Stimulated activated CD4-positive, alpha-beta T cell treated with anti-CD3 and anti-CD28 coated beads, Interleukin-15, amount 100 ng/mL, for 24 hours (primary cell): Measurements from ENCODE around the gene CSPG5.

Source experiments
- DNase-seq: peaks from one replicate; pipeline ENCODE4 v3.0.0-alpha.2; 2020

The CSPG5 gene, protein sequence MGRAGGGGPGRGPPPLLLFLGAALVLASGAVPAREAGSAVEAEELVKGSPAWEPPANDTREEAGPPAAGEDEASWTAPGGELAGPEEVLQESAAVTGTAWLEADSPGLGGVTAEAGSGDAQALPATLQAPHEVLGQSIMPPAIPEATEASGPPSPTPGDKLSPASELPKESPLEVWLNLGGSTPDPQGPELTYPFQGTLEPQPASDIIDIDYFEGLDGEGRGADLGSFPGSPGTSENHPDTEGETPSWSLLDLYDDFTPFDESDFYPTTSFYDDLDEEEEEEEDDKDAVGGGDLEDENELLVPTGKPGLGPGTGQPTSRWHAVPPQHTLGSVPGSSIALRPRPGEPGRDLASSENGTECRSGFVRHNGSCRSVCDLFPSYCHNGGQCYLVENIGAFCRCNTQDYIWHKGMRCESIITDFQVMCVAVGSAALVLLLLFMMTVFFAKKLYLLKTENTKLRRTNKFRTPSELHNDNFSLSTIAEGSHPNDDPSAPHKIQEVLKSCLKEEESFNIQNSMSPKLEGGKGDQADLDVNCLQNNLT

DNA sequence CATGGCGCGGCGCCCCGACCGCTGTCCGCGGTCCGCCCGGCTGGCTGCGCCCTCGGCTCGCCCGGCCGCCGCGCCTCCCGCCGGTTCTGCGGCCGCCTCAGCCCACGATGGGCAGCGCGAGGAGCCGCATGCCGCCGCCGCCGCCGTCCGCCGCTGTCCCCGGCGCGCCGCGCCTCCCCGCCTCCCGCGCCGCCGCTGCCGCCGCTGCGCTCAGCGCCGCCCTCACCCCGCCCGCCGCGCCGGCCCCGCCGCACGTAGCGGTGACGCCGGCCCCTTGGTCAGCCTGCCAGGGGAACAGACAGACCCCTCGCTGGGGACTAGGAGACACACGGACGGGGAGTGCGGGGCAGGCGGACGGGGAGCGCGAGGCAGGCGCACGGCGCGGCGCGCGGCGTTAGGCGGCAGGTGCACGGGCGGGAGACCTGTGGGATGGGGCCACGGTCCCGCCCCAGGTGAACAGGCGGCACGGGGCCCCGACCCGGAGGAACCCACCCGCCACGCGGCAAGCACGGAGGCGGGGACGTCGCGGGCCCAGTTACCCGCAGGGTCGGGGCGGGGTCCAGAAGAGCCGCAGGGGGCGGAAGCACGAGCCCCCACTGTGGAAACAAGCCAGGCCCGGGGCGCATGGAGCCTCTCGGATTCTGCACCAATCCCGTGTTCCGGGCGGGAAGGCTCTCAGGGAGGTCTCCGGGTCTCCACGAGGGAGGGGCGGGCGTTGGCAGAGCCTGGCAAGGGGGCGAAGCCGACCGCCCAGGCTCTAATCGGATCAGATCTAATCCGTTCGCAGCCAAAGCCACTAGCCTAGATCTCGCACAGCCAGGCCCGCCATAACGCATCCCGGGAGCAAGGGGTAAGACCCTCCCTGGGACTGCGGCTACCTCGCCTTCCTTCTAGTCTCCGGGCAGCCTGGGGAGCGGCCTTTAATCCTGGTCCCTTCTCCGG is at the start of gene CSPG5:
Gene CSPG5 (minus strand): TSS at position 175 of the 942 bp plus-strand sequence. CDS start 172 bp downstream, at position 3.
- DNase-seq, result peak; percentile 48

DNA sequence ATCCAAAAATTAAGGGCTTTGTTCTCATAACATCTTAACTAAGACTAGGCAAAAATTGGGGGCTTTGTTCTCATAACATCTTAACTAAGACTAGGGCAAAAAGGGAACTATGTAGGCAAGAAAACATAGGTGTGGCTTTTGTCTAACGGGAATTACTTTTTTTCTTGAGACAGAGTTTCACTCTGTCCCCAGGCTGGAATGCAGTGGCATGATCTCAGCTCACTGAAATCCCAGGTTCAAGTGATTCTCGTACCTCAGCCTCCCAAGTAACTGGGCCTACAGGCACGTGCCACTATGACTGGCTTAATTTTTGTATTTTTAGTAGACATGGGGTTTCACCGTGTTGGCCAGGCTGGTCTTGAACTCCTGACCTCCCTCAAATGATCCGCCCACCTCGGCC is 49.8 kb upstream of the CSPG5 start:
- no peak for DNase-seq

DNA sequence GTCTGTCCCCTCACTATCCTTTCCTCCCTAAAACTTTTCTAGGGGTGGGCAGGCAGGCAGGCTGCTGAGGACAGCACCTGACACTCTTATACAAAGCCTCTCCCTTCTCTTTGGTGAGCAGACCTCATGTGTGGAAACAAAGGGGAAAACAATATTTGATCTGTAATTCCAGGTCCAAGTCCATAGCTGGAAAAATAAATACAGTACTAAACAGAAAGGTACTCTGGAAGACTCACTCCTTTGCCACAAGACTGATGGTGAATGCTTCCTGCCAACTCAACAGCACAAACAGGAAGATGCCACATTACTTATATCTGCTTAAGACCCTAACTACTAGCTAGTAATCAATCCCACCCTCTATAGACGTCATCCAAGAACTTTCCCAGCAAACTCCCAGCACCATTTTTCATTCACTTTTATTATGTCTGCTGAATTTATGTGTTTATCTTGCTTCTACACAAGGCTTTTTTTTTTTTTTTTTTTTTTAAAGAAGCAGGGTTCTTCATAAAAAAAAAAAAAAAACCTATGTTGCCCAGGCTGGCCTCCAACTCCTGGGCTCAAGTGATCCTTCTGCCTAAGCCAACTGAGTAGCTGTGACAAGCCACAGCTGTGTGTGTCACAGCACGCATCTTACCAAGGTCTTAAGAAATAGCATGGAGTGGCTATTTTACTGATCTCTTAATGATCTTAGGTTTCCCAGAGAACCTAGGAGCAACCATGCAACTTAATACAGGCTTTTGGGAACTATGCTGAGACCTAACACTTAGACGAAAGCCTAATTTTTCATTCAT is 44.2 kb upstream of the CSPG5 start:
- DNase-seq, result no peak

DNA sequence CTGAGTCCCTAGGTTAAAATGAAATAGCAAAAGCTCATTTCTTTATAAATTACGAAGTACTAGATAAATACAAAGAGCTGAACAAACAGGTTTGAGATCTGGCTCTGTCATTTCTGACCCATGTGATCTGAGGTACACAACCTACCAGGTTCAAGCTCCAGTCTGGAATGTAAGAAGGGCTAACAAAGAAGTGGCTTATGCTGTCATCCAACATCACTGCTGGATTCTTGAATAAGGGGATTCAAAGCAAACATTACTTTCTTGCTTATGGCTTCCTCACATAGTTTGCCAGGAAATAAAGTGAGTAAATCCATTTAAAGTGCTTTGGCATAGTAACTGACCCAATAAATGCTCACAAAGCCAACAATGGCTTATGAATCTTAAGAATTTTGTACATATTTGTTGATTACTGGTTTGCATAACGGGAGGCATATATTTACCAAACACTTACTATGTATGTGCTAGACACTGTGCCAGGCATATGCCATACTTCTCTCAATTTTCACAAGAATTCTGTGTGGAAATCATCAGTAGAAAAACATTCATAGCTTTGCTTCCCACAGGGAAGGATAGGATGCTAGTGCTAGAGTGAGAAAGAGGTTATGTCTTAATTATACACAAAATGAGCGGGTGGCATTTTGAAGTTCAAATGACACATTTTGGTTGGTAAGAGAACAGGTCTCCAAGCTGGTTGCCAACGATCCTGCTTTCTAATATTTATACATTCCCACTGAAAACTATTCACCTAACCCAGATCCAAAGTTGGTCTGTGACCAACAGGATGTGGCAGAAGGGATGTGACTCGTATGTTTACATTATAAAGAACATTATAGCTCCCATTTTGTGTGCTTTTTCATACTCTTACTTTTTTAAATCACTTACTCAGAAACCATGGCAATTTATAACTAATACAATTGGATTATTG is 38.7 kb upstream of the CSPG5 start:
- DNase-seq, result no peak

DNA sequence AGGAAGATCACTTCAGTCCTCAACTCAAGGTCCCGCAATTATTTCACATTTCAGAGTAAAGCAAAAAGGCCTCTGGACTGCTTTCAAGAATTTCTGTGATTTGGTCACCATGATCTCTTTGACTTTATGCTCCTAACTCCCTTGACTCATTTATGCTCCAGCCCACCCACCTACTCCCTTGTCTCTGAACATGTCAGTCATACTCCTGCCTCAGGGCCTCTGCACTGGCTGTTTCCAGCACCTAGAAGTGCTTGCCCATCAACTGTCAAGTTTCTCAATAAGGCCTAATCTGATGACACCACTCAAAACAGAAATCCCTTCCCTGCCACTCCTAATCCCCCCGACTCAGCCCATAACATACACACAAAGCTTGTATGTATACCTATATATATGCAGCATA is 36.1 kb upstream of the CSPG5 start:
- DNase-seq, result no peak

DNA sequence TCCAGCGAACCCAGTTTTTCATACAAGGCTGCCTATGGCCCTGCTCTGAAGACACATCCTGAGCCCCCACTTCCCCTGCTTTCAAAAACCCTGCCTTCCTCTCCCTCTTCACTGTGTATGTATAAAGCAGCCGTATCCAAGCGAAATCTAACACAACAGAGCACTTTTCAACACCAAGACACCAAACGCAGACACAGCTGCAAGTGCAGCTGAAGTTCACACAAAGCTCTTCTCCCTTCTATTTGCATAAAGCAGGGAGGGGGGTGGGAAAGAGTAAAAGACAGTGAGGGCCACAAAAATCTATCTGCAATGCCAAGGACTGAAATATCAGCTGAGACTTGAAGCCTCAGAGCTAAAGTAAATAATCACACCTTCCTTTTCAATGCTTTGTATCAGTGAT is 35.1 kb upstream of the CSPG5 start:
- DNase-seq, result no peak

DNA sequence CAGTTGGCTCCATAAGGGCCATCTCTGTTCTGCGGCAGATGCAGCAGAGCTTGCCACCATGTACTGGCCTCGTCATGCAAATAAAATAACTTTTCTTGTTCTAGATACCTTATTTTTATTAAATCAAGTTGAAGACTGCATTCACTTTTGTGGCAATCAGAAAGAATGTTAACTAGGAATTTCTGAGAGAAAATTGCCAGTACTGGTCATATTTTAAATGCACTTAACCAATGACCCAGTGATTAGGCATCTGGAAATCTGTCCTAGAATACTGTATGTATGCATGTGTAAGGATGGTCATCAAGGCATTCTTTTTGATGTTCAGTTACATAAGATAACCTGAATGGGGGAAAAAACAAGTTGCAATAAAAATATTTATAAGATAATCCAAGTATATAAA is 34.2 kb upstream of the CSPG5 start:
- no peak for DNase-seq

DNA sequence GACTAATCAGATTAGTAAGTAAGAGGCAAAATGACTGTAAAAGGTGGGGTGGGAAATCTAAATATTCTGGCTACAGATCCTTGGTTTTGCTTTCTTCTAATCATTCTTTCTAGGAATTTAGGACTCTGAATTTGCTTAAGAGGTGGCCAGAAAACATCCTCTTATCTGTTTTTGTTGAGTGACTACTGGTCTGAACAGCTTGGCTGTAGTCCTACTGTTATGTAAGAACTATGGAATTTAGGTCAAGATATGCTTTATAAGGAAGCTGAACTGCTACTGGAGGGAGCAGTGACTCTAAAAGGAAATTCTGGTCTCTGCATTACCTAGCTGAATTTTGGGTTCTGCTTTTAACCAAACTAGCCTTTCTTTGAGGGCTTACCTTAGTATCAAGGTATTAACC is 33.5 kb upstream of the CSPG5 start:
- DNase-seq, result no peak

DNA sequence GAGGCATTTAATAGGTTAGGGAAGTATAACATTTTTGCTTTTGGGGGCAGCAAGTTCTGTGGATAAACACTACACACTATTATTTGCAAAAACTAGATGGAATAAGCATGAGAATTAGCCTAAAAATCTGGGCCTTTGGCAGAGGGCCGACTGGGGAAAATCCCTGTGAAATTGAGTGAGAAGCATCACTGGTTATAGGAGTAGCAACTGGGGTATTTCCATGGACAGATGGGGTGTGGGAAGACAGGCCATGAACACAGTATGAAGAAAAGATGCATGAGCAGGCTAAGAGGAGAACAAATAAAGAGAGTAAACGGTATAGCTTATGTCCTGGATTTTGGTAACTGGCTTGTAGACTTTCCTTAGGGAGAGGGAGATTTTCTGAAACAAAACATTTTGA is 32.9 kb upstream of the CSPG5 start:
- DNase-seq, result no peak

DNA sequence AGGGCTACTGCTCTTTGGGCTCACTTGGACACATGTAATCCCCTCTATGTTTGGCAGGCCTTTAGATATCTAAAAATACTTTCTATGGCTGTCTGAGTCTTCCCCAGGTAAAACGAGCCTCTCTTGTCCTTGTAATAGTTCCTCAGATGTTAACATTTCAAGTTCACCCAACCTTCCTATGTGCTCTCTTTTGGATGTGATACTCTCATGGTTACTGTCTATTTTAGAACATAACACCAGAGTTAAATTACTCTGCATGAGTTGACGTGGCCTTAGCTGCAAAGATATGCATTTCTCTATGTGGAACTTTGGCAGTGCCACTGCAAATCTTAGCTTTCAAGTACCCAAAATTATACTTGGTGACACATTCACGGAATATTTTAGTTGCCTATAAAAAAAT is 31.9 kb upstream of the CSPG5 start:
- DNase-seq, result no peak

DNA sequence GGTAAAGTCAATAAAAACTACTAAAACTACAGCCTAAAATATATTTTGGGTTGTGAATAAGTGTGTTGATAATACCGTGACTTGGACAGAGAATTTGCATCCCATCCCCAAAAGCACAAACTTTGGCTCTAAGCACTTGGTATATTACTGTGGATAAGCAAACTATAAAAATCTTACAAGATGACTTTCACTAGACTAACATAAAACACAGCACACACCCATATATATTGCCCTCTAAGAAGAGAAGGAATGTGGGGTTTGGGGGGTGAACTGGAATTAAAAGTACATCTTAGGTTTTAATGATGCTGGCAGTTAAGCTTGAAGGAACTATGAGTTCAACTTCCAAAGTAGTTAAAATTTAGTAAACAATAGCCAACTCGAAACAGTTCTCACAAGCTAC is 28.7 kb upstream of the CSPG5 start:
- DNase-seq, result no peak

DNA sequence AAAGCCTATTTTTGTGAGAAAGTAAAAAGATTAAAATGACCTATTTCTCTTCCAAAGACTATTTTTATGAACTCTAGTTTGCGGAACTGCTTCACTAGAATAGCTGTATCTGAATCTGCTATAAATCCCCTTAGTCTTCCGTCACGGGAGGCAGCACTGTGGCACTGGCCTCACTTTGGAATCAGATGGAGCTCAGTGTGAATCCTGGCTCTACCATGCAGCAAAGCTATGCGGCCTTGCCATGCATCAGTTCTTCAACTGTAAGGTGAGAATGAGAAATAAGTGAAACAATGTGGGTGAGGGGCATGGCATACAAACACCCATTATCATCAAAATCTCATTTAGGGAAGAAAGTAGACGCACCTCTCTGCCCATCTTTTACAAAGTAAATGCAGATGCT is 27.5 kb upstream of the CSPG5 start:
- DNase-seq, result no peak

DNA sequence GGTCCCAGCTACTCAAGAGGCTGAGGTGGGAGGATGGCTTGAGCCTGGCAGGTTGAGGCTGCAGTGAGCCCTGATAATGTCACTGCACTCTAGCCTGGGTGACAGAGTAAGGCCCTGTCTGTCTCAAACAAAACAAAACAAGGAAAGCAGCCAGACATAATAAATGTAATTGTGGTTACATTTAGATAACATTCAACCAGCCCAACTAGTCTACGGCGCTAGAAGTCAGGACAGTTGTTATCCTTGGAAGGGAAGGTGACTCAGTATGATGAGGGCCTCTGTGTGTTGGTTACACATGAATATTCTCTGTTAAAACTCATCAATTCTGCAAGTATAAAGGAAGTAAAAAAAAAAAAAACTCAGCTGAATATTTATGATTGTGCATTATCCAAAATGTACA is 27.0 kb upstream of the CSPG5 start:
- DNase-seq, result no peak

DNA sequence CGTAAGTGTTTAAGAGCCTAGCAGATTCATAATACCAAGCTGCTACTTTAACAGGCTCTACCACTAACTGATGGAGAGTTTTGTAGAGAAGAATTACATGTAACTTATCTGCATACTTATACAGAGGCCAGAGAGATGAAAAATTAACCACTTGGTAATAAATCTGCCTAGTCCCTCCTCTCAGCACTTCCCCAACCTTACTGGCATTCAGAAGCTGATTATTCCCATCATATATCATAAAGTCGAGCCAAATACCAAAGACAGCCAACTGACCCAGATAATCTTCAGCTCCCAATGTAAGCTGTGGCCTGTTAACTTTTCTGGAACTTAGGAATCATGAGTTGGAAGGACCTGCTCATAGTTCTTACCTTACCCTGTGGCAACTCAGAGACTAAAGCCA is 25.5 kb upstream of the CSPG5 start:
- DNase-seq, result no peak

DNA sequence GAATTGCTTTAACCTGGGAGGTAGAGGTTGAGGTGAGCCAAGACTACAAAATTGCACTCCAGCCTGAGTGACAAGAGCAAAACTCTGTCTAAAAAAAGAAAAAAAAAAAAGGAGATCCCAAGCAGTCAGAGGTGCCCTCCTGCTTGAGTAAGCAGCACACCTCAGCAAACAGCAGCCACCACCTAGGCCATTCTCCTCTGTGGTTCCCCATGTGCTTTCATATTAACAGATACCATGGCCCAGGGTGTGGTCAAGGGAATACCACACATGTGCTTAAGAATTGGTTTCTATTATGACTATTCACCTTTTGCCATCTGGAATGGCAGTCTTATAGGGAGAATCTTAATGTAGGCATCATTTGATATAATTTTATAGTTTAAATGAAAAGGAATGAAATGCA is 24.7 kb upstream of the CSPG5 start:
- DNase-seq, result no peak

DNA sequence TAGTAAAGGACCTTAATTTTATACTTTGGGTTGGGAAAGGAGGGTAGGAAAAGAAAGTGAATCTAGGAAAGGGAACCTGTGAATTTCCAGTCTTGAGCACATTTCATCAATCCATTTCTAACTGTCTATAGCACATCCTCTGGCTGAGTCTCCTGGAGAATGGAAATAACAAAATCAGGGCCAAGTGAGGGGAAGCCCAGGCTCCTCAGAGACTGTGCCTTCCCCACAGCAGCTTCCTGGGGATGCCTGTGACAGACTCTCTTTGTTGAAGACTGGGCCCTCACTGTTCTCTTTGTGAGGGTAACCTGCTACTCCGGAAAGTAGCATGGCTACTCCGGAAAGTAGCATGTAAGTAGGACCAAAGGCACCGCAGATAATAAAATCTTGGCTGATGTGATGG is 22.6 kb upstream of the CSPG5 start:
- DNase-seq, result no peak

DNA sequence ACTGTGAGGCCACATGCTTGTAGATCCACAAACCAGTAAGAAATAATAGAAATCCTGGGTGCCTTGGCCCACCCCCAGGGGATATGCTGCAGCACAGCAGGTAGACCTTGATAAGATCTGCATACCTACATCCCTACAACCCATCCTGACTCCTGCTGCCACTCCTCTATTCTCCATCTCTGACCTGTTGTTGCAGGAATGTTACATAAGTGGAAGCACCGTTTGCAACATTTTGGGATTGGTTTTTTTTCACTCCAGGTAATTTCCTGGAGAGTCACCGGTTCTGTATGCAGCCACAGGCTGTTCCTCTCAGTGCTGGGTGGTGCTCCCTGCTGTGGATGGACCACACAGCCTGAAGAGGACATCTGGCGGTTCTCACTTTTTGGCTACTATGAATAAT is 16.1 kb upstream of the CSPG5 start:
- no peak for DNase-seq

DNA sequence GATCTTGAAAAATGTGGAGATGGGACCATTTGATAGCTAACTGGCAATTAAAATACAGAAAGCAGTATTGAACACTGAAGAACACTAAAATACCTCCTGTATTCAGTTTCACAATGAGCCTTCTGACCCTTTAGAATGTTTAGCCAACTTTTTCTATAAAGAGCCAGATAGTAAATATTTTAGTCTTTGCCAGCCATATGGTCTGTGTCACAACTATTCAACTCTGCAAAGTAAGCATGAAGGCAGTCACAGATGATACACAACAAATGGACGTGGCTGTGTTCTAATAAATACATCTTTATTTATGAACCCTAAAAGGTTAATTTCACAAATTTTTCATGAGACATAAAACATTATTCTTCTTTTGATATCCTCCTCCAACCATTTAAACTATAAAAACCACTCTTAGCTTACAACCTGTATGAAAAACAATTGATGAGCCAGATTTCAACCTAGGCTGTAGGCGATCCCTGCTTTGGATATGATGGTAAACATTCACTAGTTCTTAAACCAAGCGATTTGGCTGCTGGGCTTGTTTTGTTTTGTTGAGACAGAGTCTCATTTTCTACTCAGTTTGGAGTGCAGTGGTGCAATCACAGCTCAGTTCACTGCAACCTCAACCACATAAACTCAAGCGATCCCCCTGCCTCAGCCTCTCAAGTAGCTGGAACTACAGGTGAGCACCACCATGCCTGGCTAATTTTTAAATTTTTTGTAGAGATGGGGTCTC is 13.6 kb upstream of the CSPG5 start:
- DNase-seq, result no peak

DNA sequence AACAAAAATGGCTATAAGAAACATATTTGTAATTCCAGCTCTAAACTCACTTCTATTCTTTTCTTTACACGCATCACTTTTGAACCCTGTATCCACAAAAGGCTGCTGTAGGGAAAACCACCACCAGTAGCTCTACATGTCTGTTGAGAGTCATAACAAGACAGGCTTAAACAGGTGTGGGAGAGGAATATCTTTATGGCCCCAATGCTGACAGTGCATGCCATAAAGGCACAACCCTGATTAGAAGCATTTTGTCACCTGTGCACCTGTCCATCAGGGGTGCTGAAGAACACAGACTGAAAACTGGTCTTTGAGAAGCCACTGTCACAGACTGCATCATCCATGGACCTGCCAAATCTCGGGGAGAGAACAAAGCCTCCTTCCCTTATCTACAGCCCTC is 11.6 kb upstream of the CSPG5 start:
- DNase-seq, result no peak

DNA sequence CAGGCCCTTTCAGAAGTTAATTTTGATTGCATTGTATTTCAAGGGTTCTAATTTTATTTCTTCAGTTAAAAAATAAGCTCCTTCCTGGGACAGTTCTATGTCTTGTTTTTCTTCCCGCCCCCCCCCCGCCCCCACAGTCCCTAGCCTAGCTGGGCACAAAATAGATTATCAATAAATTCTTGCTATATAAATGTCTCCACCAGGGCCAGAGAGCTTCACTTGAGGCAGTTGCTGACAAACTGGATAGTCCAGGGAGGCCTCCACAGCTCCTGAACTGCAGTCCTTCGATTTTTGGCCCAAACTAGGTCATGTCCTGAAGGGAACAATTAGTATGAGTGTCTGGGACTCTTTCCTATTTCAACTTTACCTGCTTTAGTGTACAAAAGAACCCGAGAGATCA is 9.9 kb upstream of the CSPG5 start:
- DNase-seq, result no peak

DNA sequence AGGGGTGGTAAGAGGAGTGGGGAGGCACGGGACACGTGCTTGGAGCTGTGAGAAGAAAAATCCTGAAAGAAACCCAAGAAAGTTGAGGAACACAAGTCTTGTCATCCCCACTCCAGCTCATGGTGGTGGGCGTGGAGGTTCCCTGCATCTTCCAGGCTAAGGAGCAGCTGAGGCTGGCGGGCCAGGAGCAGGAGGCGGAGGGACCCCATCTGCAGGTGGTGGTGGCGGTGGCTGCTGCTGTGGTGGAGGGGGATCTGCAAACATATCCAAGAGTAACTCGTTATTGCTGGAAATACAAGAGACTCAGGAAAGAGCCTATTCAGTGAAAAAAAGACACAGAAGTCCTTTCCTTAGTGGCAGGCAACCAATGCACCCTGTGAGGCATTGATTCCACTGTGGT is 9.4 kb upstream of the CSPG5 start:
- DNase-seq, result no peak
